ENCODE data around the gene S100A14.
"Not testable (repeated sequence)": the region's sequence is repeated elsewhere in the genome, so short reads cannot be mapped to it uniquely, and the experiment has no call there.

The S100A14 gene

GRCh38 chr1:153583976-153584375 lies 32.1 kb downstream of the S100A14 start:
- DNase-seq, result no peak

GRCh38 chr1:153583514-153583913 lies 32.6 kb downstream of the S100A14 start:
- DNase-seq, result not testable (repeated sequence)

GRCh38 chr1:153582836-153583235 lies 33.3 kb downstream of the S100A14 start:
- DNase-seq, result not testable (repeated sequence)

GRCh38 chr1:153578936-153579335 lies 37.2 kb downstream of the S100A14 start:
- DNase-seq, result no peak

DNA sequence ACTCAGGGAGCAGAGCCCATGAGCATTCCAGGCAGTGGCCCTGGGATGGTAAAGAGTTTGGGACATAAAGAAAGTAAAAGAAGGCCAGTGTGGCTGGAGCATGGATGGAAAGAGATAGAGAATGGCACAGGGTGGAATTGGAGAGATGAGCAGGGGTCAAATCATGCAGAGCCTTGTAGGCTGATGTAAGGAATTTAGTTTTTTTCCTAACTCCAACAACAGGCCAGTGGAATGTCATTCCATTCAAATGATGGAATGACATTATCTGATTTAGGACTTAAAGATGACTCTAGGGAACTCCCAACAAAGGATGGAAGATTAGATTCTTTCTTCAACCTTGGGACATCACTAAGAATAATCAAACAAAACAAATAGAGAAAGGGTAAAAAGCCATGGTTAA lies 37.6 kb downstream of the S100A14 start:
- DNase-seq, result no peak

- DNase-seq, result no peak
Observed at GRCh38 chr1:153577624-153578051, 38.5 kb downstream of the S100A14 start.

- DNase-seq, result no peak
Observed at GRCh38 chr1:153577138-153577537, 39.0 kb downstream of the S100A14 start.

GRCh38 chr1:153575497-153575896 lies 40.6 kb downstream of the S100A14 start:
- not testable (repeated sequence) for DNase-seq

DNA sequence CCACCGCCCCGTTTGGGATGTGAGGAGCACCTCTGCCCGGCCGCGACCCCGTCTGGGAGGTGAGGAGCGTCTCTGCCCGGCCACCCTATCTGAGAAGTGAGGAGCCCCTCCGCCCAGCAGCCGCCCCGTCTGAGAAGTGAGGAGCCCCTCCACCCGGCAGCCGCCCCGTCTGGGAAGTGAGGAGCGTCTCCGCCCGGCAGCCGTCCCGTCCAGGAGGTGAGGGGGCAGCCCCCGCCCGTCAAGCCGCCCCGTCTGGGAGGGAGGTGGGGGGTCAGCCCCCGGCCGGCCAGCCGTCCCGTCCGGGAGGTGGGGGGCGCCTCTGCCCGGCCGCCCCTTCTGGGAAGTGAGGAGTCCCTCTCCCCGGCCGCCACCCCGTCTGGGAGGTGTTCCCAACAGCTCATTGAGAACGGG lies 41.0 kb downstream of the S100A14 start:
- DNase-seq, result not testable (repeated sequence)

- no peak for DNase-seq
Observed at GRCh38 chr1:153573351-153573750, 42.8 kb downstream of the S100A14 start.

- DNase-seq, result peak; percentile 65
Observed at GRCh38 chr1:153572569-153573015, 43.5 kb downstream of the S100A14 start.

DNA sequence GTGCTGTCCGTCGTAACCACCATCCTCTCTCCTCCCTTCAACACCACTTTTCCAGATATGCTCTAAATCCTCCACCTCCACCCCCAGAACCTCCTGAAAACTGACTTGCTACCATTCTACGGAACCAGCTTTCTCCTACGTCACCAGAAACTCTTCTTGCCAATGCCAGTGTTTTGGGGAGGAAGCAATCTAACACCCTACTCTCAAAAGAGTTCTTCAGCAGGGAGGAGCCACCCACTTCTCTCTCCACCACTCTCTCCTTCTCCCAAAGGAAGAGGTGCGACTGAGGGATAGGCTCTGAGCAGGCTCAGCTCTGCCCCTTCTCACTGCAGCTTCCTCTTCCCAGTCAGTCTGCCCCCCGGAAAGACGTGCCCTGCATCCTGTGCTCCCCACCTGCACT lies 44.4 kb downstream of the S100A14 start:
- DNase-seq, result no peak

GRCh38 chr1:153570874-153571273 lies 45.3 kb downstream of the S100A14 start:
- no peak for DNase-seq

- no peak for DNase-seq
Observed at GRCh38 chr1:153569465-153569864, 46.7 kb downstream of the S100A14 start.

GRCh38 chr1:153568367-153569099 lies 47.6 kb downstream of the S100A14 start:
- DNase-seq, result peak; percentile 87

DNA sequence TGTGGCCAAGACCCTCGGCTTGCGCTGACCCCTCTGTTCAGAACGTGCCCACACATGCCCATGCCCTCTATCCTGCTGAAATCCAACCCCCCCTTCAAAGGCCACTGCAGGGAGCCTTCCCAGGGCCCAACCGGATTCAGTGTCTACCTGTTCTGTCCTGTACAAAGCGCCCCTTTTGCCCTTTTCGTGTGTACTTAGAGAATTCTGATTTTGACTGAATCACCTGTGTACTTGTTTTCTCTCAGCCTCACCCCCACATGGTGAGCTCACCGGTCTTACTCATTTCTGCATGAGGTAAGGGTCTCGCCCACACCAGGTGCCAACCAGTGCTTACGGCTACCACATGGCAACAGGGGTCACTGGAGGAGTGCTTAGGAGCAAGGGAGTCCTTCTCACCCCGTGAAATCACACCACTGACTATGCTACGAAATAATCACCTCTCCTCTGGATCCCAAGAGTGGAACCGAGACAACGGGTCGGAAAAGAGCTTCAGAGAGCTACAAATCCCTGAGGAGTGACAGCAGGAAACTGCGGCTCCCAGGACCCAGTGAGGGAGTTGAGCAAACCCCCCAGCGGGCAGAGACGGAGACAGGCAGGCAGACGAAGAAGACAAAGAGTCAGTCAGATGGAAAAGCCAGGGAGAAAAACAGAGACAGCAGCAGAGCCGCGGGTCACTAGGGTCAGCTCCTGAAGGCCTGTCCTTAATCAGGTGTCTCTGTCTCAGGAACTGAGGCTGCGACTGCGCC lies 48.3 kb downstream of the S100A14 start:
- DNase-seq, result peak; percentile 12

DNA sequence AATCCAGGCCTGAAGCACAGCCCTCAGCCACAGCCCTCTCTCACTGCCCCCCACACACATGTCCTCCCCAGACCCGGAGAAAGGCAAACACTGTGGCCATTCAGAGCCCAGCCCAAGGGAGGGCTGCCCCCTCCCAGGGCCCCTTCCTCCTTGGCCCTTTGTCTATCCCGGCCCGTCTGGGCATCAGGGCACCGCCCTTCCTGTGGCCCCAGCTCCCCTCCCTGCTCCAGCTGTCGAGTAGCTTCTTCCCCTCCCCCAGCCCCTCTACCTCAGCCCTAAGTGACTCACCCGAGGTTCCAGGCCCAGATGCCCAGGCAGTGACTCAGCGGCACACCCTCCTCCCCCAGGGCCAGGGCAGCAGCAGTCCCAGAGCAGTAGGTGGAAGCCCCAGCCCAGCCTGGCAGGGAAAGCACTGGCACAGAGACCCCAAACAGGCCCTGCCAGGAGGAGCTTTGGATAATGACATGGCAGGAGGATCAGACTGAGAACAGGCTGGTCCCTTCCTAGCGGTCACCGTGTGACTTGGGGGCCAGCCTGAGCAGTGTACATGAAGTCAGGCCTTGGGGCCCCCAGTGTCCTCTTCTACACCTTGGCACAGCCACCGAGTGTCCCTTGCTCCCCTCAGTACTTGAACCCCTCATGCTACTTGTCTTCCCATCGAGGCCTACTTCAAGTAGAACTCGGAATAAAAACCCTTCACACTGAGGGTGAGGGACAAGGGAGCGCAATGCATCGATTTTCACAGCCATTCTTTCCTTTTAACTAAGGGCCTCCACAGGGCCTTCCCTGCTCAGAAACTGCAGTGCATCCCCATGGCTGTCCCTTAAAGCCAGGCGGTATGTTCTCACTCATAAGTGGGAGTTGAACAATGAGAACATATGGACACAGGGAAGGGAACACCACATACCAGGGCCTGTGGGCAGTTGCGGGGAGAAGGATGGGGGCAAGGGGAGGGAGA lies 49.4 kb downstream of the S100A14 start:
- peak; percentile 93 for DNase-seq

GRCh38 chr1:153565529-153566374 lies 50.4 kb downstream of the S100A14 start, which contains the start of gene S100A2:
S100A2 (minus strand) TSS chr1:153565844; CDS start chr1:153563877, 1,967 bp downstream.
- DNase-seq, result peak; percentile 43

Measured in T1000 (cell line).